Measurements from ENCODE around the gene DNAL4.
A peak's percentile ranks its signal among the peaks of the same experiment; 100 is the strongest.

DNAL4 gene

DNA sequence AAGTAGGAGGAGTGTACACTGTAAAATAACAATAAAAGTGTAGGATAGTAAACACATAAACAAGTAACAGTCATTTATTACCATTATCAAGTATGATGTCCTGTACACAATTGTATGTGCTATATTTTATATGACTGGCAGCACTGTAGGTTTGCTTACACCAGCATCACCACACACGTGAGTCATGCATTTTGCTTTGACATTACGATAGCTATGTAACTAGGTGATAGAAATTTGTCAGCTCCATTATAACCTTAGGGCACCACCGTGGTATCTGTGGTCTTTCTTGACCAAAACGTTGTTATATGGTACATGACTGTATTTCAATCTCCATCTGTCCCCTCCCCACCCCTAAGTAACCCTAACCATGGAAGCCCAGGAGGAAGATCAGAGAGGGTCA lies 1.1 kb downstream of the DNAL4 start:
- peaks cover 6% of the 10 kb centered on the region for H3K27me3 ChIP-seq (ENCODE audit: insufficient read depth, low read length)
- H3K4me1 ChIP-seq (ENCODE audit: insufficient read depth, low read length), result peaks cover 6% of the 10 kb centered on the region
- H3K9me3 ChIP-seq (ENCODE audit: low read length), result no peaks in the 10 kb centered on the region
- no peak overlapping the region for H2AFZ ChIP-seq (ENCODE audit: low read depth, low read length)
- H3K36me3 ChIP-seq (ENCODE audit: insufficient read depth, low read length), result peaks cover 13% of the 10 kb centered on the region
- H3K4me3 ChIP-seq (ENCODE audit: low read length), result peak overlapping the region; percentile 94

DNA sequence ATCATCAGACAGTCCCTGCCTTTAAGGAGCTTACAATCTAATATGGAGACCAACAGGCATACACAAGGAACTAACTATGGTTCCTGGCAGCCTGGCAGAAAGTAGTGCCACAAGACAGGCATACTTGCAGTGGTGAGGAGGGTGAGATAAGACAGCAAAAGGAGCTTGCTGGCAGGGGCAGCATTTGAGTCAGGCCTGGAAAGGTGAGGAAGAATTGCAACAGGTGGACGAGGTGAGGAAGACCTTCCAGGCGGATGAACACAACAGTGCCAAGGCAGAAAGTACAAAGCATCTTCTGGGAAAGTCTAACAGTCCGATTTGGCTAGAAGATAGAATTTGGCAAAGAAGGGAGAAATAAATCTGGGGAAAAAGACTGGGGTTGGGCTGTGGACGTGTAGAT lies 4.3 kb downstream of the DNAL4 start:
- peaks cover 13% of the 10 kb centered on the region for H3K36me3 ChIP-seq (ENCODE audit: insufficient read depth, low read length)
- H3K4me3 ChIP-seq (ENCODE audit: low read length), result no peak overlapping the region

DNA sequence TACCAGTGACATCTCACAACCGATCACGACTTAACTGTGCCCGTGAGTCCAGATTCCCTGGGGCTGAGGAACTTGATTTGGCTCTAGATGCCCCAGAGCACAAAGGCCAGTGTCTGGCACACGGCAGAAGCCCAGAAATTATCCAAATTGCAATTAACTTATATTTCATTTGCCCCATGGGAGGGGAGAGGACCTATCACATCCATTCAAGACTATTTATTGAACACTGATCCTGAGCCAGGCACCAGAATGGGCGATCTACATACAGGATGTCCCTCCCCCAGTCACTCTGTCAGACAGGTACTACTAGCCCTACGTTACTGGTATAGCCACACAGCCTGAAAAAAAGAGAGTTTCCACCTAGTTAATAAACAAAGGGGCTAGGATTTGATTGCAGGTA lies 5.1 kb downstream of the DNAL4 start:
- no peak overlapping the region for H3K4me3 ChIP-seq (ENCODE audit: low read length)
- H3K36me3 ChIP-seq (ENCODE audit: insufficient read depth, low read length), result peaks cover 13% of the 10 kb centered on the region
- no peak overlapping the region for H2AFZ ChIP-seq (ENCODE audit: low read depth, low read length)
- no peaks in the 10 kb centered on the region for H3K9me3 ChIP-seq (ENCODE audit: low read length)
- peaks cover 8% of the 10 kb centered on the region for H3K4me1 ChIP-seq (ENCODE audit: insufficient read depth, low read length)
- H3K27me3 ChIP-seq (ENCODE audit: insufficient read depth, low read length), result no peaks in the 10 kb centered on the region

More for the DNA sequence above, 4.3 kb downstream of the DNAL4 start:
- H3K27me3 ChIP-seq (ENCODE audit: insufficient read depth, low read length), result no peaks in the 10 kb centered on the region
- H3K4me1 ChIP-seq (ENCODE audit: insufficient read depth, low read length), result peaks cover 11% of the 10 kb centered on the region
- no peak overlapping the region for H2AFZ ChIP-seq (ENCODE audit: low read depth, low read length)
- no peaks in the 10 kb centered on the region for H3K9me3 ChIP-seq (ENCODE audit: low read length)

DNA sequence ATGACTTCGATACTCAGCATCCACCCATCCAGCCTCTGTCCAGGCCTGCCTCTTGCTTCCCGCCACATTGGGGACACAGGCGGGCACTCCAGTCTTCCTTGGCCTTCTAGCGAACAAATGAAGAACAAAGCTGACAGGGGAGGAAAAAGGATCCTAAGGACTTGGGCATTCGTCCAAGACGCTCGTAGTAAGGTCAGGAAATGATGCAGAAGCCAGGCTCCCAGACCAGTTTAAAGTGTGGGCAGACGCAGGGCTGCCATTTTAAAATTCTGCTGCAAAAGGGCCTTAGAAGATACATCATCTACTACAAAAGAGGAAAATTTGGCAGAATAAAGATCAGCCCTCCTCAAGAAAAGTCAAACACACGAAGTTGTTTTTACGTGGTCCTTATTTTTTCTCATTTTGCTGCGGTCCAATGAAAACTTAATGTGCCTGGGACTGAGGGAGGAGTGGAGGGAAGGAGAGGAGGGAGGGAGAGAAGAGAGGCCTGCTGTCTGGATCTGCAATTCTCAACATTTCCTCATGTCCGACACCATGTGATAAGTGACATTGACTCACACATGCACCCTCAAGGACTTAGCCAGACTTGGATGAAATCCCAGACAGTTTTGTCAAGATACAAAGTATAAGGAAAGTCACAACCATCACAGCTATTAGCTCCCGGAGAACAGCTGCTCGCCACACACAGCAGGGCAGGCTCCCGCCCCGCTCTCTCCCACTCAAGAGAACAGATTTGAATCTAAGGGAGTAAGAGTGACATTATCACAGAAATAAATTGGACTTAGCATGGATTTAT lies 5.7 kb downstream of the DNAL4 start:
- H3K9me3 ChIP-seq (ENCODE audit: low read length), result no peaks in the 10 kb centered on the region
- H3K4me1 ChIP-seq (ENCODE audit: insufficient read depth, low read length), result peaks cover 8% of the 10 kb centered on the region
- H3K27me3 ChIP-seq (ENCODE audit: insufficient read depth, low read length), result no peaks in the 10 kb centered on the region
- peaks cover 13% of the 10 kb centered on the region for H3K36me3 ChIP-seq (ENCODE audit: insufficient read depth, low read length)
- H3K4me3 ChIP-seq (ENCODE audit: low read length), result no peak overlapping the region
- H2AFZ ChIP-seq (ENCODE audit: low read depth, low read length), result no peak overlapping the region

DNA sequence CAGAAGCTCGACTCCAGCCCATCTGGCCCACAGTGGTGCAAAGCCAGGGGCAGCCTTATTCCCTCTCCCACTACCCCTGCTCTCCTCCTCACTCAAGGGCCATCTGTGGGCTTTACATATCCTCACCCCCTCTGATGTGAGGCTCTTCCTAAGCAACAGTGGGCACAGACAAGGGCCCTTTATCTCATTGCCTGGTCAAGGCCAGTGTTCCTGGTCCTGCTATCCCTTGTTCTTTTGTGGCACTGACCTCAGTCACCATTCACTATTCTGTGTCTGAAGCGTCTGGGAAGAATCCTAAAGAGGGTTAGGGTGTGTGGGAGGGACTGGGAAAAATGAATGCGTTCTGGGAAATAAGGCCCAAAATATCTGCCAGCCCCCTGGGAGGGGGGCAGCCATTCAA lies 7.3 kb downstream of the DNAL4 start:
- no peaks in the 10 kb centered on the region for H3K27me3 ChIP-seq (ENCODE audit: insufficient read depth, low read length)
- H3K9me3 ChIP-seq (ENCODE audit: low read length), result no peaks in the 10 kb centered on the region
- H3K4me1 ChIP-seq (ENCODE audit: insufficient read depth, low read length), result peaks cover 5% of the 10 kb centered on the region
- no peak overlapping the region for H2AFZ ChIP-seq (ENCODE audit: low read depth, low read length)
- peaks cover 13% of the 10 kb centered on the region for H3K36me3 ChIP-seq (ENCODE audit: insufficient read depth, low read length)
- H3K4me3 ChIP-seq (ENCODE audit: low read length), result no peak overlapping the region

DNA sequence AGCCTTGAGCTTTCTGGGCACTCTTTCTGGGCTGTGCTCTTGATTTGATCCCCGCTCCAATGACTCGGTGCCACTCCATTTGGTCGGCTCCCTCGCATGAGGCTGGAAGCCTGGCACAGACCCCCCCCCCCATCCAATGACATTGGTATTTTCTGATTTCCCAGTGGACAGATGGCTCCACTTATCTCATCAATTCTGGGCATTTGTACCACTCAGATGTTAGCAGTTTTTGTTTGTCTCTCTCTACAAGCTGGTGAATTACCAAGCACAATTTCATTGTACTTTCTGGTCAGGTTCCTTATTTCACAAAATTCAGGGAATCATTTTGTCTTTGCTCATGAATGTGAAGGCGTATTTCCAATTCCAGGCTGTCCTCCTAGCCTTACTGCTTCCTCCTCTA lies 9.1 kb downstream of the DNAL4 start:
- H3K4me1 ChIP-seq (ENCODE audit: insufficient read depth, low read length), result peaks cover 5% of the 10 kb centered on the region
- H2AFZ ChIP-seq (ENCODE audit: low read depth, low read length), result no peak overlapping the region
- no peaks in the 10 kb centered on the region for H3K27me3 ChIP-seq (ENCODE audit: insufficient read depth, low read length)
- peaks cover 19% of the 10 kb centered on the region for H3K36me3 ChIP-seq (ENCODE audit: insufficient read depth, low read length)
- H3K4me3 ChIP-seq (ENCODE audit: low read length), result no peak overlapping the region
- no peaks in the 10 kb centered on the region for H3K9me3 ChIP-seq (ENCODE audit: low read length)

DNA sequence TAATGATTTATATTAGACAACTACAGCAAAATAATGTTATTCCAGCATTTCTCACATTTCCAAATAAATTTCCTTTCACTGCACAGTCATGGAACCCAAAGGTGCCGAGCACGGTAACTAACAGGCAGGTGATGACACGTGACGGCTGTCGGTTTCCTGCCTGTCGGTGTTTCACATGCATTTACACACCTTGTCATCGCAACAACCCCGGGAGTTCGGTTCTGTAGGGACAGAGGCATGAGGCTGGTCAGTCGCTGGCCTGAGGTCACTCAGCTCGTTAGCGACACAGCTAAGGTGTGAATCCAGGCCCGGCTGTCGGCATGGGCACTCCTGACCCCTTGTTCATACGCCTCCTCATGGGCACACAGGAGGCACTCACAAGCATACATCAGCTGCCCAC lies 9.9 kb downstream of the DNAL4 start:
- H2AFZ ChIP-seq (ENCODE audit: low read depth, low read length), result no peak overlapping the region
- no peaks in the 10 kb centered on the region for H3K9me3 ChIP-seq (ENCODE audit: low read length)
- H3K4me1 ChIP-seq (ENCODE audit: insufficient read depth, low read length), result peaks cover 5% of the 10 kb centered on the region
- no peaks in the 10 kb centered on the region for H3K27me3 ChIP-seq (ENCODE audit: insufficient read depth, low read length)
- no peak overlapping the region for H3K4me3 ChIP-seq (ENCODE audit: low read length)
- H3K36me3 ChIP-seq (ENCODE audit: insufficient read depth, low read length), result peaks cover 18% of the 10 kb centered on the region

DNA sequence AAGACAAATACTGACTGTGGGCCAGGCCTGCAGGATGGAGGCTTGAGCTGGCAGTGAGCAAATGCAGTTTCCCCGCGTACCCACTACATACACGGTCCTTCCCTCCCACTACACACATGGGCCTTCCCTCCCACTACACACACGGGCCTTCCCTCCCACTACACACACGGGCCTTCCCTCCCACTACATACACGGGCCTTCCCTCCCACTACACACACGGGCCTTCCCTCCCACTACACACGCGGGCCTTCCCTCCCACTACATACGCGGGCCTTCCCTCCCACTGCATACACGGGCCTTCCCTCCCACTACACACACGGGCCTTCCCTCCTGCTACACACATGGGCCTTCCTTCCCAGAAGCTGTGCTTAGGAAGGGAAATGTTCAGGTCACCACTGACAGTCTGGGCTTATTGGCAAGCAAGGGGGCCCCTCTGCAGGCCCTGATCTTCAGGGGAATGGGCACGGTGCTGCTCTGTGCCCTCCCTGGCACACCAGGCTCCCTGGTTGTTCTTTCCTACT lies 10.8 kb downstream of the DNAL4 start:
- no peak overlapping the region for H2AFZ ChIP-seq (ENCODE audit: low read depth, low read length)
- no peaks in the 10 kb centered on the region for H3K27me3 ChIP-seq (ENCODE audit: insufficient read depth, low read length)
- no peak overlapping the region for H3K4me3 ChIP-seq (ENCODE audit: low read length)
- peaks cover 21% of the 10 kb centered on the region for H3K36me3 ChIP-seq (ENCODE audit: insufficient read depth, low read length)
- peaks cover 5% of the 10 kb centered on the region for H3K4me1 ChIP-seq (ENCODE audit: insufficient read depth, low read length)
- H3K9me3 ChIP-seq (ENCODE audit: low read length), result peaks cover 2% of the 10 kb centered on the region

DNA sequence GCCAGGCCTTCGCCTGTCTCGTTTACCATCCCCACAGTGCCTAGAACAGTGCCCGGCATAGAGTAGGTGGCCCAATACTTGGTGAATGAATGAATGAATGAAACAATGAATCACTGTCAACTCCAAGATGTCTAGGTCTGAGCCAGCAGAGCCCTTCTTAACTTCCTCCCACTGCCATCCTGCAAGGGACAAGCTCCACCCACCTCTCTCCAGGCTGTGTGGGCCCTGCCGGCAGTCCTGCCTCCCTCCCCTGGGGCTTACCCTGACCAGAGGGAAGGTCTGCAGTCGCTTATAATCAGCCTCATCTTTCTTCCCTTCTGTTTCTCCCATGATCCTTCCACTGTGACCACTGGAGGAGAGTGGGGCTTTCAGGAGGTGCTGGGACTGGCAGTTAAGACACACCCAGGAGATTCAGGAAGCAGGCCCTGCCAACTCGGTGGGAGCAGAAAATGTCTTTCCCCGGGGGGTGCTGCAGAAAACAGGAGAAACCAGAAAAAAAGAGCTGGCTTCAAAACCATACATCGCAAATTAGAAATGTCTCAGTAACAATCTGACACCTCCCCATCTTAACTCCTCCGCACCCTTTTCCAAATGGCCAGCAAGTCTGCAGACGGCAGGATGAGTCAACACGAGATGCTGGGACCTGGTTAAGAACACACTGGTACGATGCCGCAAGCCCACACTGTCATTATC lies 11.4 kb downstream of the DNAL4 start:
- Histone ChIP-seq H3K36me3 (ENCODE audit: insufficient read depth, low read length) (peaks cover 21% of the 10 kb centered on the region), H3K9me3 (ENCODE audit: low read length) (peaks cover 2% of the 10 kb centered on the region), H3K4me1 (ENCODE audit: insufficient read depth, low read length) (peaks cover 5% of the 10 kb centered on the region), H2AFZ (ENCODE audit: low read depth, low read length) (no peak overlapping the region), H3K27me3 (ENCODE audit: insufficient read depth, low read length) (no peaks in the 10 kb centered on the region), H3K4me3 (ENCODE audit: low read length) (no peak overlapping the region)

DNA sequence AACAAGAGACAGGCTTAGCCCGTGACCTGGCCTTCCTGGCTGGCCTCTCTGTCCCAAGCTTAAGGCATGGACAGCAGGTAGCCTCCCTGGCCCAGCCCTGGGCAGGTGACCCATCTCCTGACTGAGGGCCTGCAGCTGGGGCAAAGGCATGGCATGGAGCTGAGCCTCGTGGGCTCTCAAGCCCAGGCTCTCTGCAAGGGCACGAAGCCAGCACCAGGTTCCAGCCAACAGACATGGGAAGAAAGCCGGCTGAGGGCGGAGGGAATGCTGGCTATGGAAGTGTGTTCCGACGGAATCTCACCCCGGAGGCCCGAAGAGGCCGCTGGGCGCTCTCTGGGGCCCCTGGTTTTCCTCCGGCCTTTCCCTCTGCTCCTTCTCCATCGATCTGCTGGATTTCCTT lies 12.9 kb downstream of the DNAL4 start:
- Histone ChIP-seq H3K4me1 (ENCODE audit: insufficient read depth, low read length) (no peaks in the 10 kb centered on the region), H3K9me3 (ENCODE audit: low read length) (peaks cover 2% of the 10 kb centered on the region), H2AFZ (ENCODE audit: low read depth, low read length) (no peak overlapping the region), H3K4me3 (ENCODE audit: low read length) (no peak overlapping the region), H3K27me3 (ENCODE audit: insufficient read depth, low read length) (no peaks in the 10 kb centered on the region), H3K36me3 (ENCODE audit: insufficient read depth, low read length) (peaks cover 21% of the 10 kb centered on the region)

DNA sequence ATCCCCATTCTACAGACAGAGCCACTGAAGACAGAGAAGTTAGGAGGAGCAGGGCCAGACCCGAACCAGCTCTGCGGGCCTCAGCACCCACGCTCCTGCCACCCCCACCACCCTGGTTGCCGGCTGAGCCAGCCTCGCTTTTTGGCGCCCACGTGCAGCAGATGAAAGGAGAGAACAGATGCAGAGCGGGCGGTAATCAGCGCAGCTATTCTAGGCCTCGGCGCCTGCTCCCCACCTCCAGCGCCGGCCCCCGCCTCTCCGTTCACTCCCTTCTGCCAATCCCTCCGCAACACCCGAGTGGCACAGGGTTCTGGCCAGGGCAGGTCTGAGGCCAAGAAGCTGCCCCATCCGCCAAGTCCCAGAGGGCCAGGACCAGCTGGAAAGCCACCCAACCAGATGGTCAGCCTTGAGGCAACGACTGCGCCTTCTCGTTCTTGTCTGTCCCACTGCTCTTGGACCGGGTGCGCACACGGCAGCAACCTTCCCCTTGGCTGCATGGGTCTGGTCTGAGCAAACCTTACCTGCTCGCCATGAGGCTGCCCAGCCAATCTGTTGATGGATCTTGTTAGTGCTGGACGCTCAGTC lies 16.8 kb downstream of the DNAL4 start:
- Histone ChIP-seq H3K36me3 (ENCODE audit: insufficient read depth, low read length) (peaks cover 21% of the 10 kb centered on the region), H3K27me3 (ENCODE audit: insufficient read depth, low read length) (no peaks in the 10 kb centered on the region), H3K9me3 (ENCODE audit: low read length) (peaks cover 2% of the 10 kb centered on the region), H3K4me1 (ENCODE audit: insufficient read depth, low read length) (peaks cover 7% of the 10 kb centered on the region), H2AFZ (ENCODE audit: low read depth, low read length) (no peak overlapping the region), H3K4me3 (ENCODE audit: low read length) (no peak overlapping the region)

DNA sequence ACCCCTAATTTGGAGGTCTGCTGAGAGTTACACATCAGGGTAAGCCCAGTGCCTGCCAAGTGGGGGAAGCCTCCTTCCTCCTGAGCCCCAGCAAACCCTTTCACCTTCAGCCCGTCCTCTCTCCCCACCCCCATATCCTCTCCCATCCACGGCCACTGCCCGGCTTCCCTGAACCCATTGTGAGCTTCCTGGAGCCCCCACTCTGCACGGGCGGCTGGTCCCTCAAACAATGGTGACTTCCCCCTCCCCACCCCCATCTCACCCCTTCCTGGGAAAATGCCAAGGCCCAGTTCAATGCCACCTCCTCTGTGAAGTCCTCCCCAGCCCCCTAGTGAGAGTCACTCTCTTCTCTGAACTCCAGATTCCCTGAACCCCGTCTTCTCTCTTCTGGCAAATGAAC lies 17.9 kb downstream of the DNAL4 start:
- Histone ChIP-seq H3K4me3 (ENCODE audit: low read length) (no peak overlapping the region), H3K27me3 (ENCODE audit: insufficient read depth, low read length) (no peaks in the 10 kb centered on the region), H3K36me3 (ENCODE audit: insufficient read depth, low read length) (peaks cover 18% of the 10 kb centered on the region), H3K4me1 (ENCODE audit: insufficient read depth, low read length) (peaks cover 7% of the 10 kb centered on the region), H2AFZ (ENCODE audit: low read depth, low read length) (no peak overlapping the region), H3K9me3 (ENCODE audit: low read length) (peaks cover 2% of the 10 kb centered on the region)

DNA sequence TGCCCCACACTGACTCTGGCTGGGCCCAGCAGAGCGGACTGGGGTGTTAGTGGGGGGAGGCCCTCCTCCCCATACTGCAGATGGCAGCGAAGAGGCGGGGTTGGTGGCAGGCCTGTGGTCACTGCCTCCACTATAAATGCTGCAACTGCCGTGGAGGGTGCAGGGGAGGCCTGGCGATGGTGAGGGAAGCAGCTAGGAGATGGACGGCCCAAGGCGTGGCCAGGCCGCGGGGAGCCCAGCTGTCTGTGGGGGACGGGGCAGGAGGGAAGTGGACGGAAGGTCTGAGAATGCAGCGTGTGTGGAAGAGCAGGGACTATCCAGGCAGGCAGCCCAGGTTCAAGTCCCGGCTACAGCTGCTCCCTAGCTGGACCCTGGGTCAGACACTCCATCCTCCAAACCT lies 18.3 kb downstream of the DNAL4 start:
- Histone ChIP-seq H2AFZ (ENCODE audit: low read depth, low read length) (no peak overlapping the region), H3K4me3 (ENCODE audit: low read length) (no peak overlapping the region), H3K36me3 (ENCODE audit: insufficient read depth, low read length) (peaks cover 14% of the 10 kb centered on the region), H3K27me3 (ENCODE audit: insufficient read depth, low read length) (no peaks in the 10 kb centered on the region), H3K4me1 (ENCODE audit: insufficient read depth, low read length) (peaks cover 7% of the 10 kb centered on the region), H3K9me3 (ENCODE audit: low read length) (peaks cover 2% of the 10 kb centered on the region)
